ENCODE data around the gene PAX5.

The PAX5 gene

DNA sequence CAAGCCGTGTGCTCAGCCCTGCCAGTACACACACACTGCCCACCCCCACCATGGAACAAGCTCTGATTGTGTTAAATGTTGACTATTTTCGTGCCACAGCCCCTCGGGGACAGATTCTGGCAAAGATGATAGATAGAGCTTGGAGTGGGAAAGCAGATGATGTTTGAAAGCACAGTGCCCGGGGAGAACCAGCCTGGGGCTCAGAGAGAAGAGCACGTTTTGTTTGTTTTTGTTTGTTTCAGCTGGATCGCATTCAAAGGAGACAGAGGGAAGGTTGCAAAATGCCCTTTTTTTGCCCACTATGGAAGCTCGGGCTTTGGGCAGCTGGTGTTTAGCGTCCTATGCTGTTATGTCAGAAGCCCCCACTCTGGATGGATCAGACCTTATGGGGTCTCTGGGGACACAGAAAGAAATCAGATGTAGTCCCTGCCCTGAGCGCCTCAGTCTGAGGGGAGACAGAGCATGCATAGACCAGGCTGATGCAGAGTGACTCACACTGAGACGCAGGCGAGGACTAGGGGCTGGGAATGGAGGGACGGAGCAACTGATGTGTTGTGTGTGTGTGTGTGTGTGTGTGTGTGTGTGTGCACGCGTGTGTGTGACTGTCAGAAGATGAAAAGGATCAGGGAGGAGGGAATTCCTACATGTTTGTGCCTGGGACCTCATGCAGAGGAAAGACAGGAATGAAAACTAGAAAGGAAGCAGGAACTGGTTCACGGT is 231.7 kb downstream of the PAX5 start:
- no peak overlapping the region for H3K9ac ChIP-seq (ENCODE audit: low read depth, low read length)
- H3K4me3 ChIP-seq (ENCODE audit: low read depth, low read length), result no peak overlapping the region
- H3K9me3 ChIP-seq (ENCODE audit: control insufficient read depth, insufficient read depth, low read length), result no peaks in the 10 kb centered on the region
- H3K36me3 ChIP-seq (ENCODE audit: control insufficient read depth, insufficient read depth, low read length), result no peaks in the 10 kb centered on the region
- H3K27me3 ChIP-seq (ENCODE audit: control insufficient read depth, insufficient read depth, low read length), result no peaks in the 10 kb centered on the region
- H3K4me1 ChIP-seq (ENCODE audit: control insufficient read depth, insufficient read depth, low read length), result no peaks in the 10 kb centered on the region

DNA sequence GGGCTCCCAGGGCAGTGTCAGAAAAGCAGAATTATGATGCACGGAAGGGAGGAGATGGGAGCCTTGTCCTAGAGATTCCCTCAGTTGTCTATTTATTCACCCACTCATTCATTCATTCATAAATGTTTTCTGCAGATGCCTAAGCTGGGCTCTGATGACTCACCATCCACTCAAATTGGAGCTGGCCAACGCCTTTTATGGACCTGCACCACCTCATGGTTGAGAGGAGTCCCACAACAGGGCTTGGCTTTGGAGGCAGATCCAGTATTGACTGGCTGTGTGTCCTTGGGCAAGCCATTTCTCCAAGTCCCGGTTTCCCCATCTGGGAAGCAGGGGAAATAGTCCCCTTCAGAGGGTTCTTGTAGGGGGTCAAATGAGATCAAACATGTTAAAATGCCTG is 233.6 kb downstream of the PAX5 start:
- Histone ChIP-seq H3K27me3 (ENCODE audit: control insufficient read depth, insufficient read depth, low read length) (no peaks in the 10 kb centered on the region), H3K36me3 (ENCODE audit: control insufficient read depth, insufficient read depth, low read length) (no peaks in the 10 kb centered on the region), H3K4me1 (ENCODE audit: control insufficient read depth, insufficient read depth, low read length) (no peaks in the 10 kb centered on the region), H3K4me3 (ENCODE audit: low read depth, low read length) (no peak overlapping the region), H3K9ac (ENCODE audit: low read depth, low read length) (no peak overlapping the region), H3K9me3 (ENCODE audit: control insufficient read depth, insufficient read depth, low read length) (no peaks in the 10 kb centered on the region)

DNA sequence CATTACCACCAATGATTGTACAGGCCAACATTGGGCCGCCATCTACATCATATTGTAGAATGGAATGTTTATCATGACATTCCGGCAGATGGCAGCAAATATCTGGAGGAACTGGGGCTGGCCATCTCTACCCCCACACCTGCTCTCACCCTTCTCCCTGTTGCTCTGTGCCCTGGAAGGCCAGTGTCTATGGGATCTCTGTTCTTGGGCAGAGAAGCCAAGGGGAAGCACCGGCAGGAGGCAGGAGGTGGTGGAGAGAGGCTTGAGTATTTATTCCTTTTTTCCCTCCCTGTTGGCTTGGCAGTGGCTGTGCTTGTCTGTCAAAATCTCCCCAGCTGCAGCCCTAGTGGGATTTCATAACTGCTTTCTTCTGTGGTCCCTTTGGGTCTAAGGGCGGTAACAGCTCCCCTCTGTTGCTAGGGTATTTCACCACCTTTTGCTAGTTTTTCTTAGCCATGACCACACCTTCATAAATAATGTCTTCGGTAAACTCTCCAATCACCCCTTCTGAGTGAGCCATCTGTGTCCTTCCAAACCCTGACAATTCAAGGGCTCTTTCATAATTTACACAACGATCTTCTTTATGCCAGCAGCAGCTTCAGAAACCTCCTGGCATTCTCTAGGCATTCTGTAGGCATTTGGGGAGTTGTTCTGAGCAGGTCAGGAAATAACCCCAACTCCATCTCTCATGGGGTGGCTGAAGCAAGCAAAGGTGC is 235.6 kb downstream of the PAX5 start:
- Histone ChIP-seq H3K4me3 (ENCODE audit: low read depth, low read length) (no peak overlapping the region), H3K9me3 (ENCODE audit: control insufficient read depth, insufficient read depth, low read length) (no peaks in the 10 kb centered on the region), H3K9ac (ENCODE audit: low read depth, low read length) (no peak overlapping the region), H3K4me1 (ENCODE audit: control insufficient read depth, insufficient read depth, low read length) (no peaks in the 10 kb centered on the region), H3K27me3 (ENCODE audit: control insufficient read depth, insufficient read depth, low read length) (no peaks in the 10 kb centered on the region), H3K36me3 (ENCODE audit: control insufficient read depth, insufficient read depth, low read length) (no peaks in the 10 kb centered on the region)

DNA sequence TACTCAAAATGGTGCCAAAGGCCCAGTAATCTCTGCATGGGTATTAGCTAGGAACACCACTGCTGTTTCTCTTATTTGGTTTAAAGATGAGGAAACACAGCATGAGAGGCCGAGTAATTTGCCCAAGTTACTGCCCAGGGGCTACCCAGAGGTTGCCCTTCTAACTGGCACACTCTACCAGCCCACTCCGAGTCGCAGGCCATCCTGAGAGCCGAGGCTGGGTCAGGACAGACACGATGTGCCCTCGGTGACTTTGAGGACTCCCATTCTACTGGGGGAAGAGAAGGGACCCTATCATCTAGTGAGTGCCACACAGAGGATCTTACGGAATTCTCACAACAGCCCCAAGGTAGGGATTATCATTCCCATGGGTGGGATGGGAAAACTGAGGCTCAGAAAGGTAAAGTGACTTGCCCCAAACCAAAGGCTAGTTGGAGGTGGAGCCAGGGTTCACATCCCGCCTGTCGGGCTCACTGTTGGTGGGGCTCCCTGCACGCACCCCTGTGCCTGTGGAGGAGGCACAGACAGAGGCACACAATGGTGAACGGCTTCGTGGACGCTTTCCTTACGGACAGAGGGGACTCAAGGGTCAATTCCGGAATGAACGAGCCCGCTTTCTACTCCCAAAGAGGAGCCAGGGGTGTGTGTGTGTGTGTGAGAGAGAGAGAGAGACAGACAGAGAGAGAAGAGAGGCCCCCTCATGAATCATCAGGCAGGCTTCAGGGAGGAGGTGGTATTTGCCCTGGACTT is 236.4 kb downstream of the PAX5 start:
- Histone ChIP-seq H3K27me3 (ENCODE audit: control insufficient read depth, insufficient read depth, low read length) (no peaks in the 10 kb centered on the region), H3K4me1 (ENCODE audit: control insufficient read depth, insufficient read depth, low read length) (no peaks in the 10 kb centered on the region), H3K9me3 (ENCODE audit: control insufficient read depth, insufficient read depth, low read length) (no peaks in the 10 kb centered on the region), H3K4me3 (ENCODE audit: low read depth, low read length) (no peak overlapping the region), H3K9ac (ENCODE audit: low read depth, low read length) (no peak overlapping the region), H3K36me3 (ENCODE audit: control insufficient read depth, insufficient read depth, low read length) (no peaks in the 10 kb centered on the region)

DNA sequence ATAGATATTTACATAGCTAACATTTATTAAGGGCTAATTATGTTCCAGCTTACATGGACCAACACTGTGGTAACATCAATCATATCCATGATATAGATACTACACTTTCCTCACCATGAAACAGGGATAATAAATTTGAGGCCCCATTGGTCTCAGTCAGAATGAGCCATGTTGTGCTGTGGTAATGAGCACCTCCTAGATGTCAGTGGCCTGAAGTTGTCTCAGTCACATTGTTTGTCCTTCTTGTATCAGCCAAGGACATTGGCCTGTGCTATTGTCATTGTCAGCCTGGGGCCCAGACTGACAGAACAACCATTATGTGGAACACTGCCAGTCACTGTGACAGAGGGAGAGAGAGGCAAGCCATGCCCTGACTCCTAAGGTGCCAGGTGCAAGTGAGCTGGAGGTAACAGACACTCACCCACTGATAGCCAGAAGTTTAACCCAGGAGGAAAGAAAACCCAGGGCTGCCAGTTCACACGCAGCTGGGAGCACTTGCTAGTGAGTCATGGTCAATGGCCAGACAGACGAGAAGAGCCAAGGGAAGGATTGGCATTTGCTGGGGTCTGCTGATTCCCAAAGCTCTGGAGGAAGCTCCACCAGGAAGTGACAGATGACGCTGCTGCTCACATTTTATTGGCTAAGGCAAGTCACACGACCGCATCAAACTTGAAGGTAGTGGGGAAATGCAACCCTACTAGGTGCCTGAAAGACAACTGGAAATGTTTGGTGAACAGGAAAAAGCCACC is 237.2 kb downstream of the PAX5 start:
- Histone ChIP-seq H3K9me3 (ENCODE audit: control insufficient read depth, insufficient read depth, low read length) (no peaks in the 10 kb centered on the region), H3K9ac (ENCODE audit: low read depth, low read length) (no peak overlapping the region), H3K27me3 (ENCODE audit: control insufficient read depth, insufficient read depth, low read length) (no peaks in the 10 kb centered on the region), H3K4me3 (ENCODE audit: low read depth, low read length) (no peak overlapping the region), H3K4me1 (ENCODE audit: control insufficient read depth, insufficient read depth, low read length) (no peaks in the 10 kb centered on the region), H3K36me3 (ENCODE audit: control insufficient read depth, insufficient read depth, low read length) (no peaks in the 10 kb centered on the region)

DNA sequence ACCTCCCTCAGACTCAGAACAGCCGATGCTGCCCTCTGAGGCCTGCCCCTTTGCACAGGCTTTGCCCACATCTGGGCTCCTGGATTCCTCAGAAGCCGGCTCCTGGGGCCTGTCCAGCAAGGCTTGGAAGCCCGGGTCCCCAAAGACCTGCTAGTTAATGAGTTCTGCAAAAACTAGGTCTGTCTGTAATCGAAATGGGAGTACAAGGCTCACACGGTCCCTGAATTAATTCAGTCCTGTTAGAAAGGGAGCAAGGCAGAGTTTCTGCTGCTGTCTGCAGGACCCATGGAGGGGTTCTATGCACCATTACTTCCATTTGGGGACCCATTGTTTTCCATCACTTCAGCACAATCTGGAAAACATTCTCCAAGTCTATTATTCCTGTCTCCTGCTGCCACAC is 239.6 kb downstream of the PAX5 start:
- Histone ChIP-seq H3K36me3 (ENCODE audit: control insufficient read depth, insufficient read depth, low read length) (no peaks in the 10 kb centered on the region), H3K4me3 (ENCODE audit: low read depth, low read length) (no peak overlapping the region), H3K27me3 (ENCODE audit: control insufficient read depth, insufficient read depth, low read length) (no peaks in the 10 kb centered on the region), H3K4me1 (ENCODE audit: control insufficient read depth, insufficient read depth, low read length) (no peaks in the 10 kb centered on the region), H3K9me3 (ENCODE audit: control insufficient read depth, insufficient read depth, low read length) (no peaks in the 10 kb centered on the region), H3K9ac (ENCODE audit: low read depth, low read length) (no peak overlapping the region)

DNA sequence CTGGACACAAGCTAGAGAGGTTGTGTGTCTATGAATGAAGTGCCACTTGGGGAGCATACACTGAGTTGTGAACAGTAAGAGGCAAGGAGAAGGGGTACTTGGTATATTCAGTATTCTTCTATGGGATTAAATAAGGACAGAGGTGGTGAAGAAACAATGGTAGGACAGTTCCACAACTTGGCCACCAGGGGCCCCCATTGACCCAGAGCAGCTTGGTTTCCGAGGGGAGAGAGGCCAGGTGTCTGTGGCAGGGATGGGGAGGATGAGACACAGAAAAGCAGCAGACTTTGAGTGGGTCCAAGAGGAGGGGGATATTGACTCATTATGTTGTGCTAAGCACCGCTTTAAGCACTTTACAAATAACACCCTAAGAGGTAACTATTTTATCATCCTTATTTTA is 240.8 kb downstream of the PAX5 start:
- Histone ChIP-seq H3K9me3 (ENCODE audit: control insufficient read depth, insufficient read depth, low read length) (no peaks in the 10 kb centered on the region), H3K9ac (ENCODE audit: low read depth, low read length) (no peak overlapping the region), H3K27me3 (ENCODE audit: control insufficient read depth, insufficient read depth, low read length) (no peaks in the 10 kb centered on the region), H3K4me3 (ENCODE audit: low read depth, low read length) (no peak overlapping the region), H3K36me3 (ENCODE audit: control insufficient read depth, insufficient read depth, low read length) (no peaks in the 10 kb centered on the region), H3K4me1 (ENCODE audit: control insufficient read depth, insufficient read depth, low read length) (no peaks in the 10 kb centered on the region)

DNA sequence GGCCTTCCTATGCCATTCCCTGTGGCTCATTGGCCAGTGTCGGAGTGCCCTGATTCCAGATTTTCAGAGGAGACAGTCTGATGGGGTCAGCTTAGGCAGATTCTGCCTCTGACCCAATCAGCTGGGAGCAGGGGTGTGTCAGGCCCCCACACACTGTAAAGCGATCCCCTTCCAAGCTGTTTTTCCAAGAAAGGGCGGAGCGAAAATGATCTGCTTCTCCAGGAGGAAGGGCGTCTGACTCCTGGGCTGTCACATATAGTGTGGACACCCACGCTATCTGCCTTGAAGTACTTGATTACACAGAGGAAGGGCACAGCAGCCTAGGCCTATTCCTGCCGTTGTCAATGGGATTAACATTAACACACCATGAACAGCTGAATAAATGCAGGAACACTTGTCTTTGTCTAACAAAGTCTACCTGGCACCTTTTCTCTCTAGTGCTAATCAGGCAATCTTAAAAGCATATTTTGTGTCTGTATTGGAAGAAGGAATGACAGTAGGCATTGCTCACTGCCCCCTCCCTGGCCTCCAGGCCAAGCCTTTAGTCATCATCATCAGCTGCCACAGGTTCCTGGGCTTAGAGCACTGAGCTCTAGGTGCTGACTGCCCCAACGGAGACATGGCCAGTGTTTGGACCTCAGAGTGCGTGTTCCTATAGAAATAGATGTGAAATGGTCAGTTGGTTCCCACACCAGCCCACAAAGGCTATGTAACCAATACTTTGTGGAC is 242.7 kb downstream of the PAX5 start:
- no peaks in the 10 kb centered on the region for H3K27me3 ChIP-seq (ENCODE audit: control insufficient read depth, insufficient read depth, low read length)

DNA sequence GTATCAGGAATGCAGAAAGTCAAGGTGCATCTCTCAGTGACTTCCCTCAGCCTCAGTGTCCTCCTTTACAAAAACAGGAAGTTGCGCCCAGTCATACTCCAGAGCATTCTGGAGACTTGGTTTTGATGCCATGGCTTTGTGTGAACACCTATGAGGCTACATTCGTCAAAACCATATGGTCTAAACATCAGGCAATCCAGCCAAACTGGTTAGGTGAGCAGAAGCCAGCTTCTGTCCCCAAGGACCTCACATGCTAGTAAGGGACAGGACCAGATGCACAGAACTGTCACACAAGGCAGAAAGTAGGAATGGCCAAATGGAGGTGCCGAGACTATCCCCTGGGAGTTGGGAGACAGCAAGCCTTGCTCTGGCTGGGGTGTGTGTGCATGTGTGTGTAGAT is 244.2 kb downstream of the PAX5 start:
- Histone ChIP-seq H3K27me3 (ENCODE audit: control insufficient read depth, insufficient read depth, low read length) (peaks cover 1% of the 10 kb centered on the region), H3K9me3 (ENCODE audit: control insufficient read depth, insufficient read depth, low read length) (no peaks in the 10 kb centered on the region), H3K36me3 (ENCODE audit: control insufficient read depth, insufficient read depth, low read length) (no peaks in the 10 kb centered on the region), H3K4me1 (ENCODE audit: control insufficient read depth, insufficient read depth, low read length) (no peaks in the 10 kb centered on the region), H3K9ac (ENCODE audit: low read depth, low read length) (no peak overlapping the region), H3K4me3 (ENCODE audit: low read depth, low read length) (no peak overlapping the region)

More for the DNA sequence above, 242.7 kb downstream of the PAX5 start:
- H3K36me3 ChIP-seq (ENCODE audit: control insufficient read depth, insufficient read depth, low read length), result no peaks in the 10 kb centered on the region
- H3K4me1 ChIP-seq (ENCODE audit: control insufficient read depth, insufficient read depth, low read length), result no peaks in the 10 kb centered on the region
- H3K4me3 ChIP-seq (ENCODE audit: low read depth, low read length), result no peak overlapping the region
- no peaks in the 10 kb centered on the region for H3K9me3 ChIP-seq (ENCODE audit: control insufficient read depth, insufficient read depth, low read length)
- no peak overlapping the region for H3K9ac ChIP-seq (ENCODE audit: low read depth, low read length)

DNA sequence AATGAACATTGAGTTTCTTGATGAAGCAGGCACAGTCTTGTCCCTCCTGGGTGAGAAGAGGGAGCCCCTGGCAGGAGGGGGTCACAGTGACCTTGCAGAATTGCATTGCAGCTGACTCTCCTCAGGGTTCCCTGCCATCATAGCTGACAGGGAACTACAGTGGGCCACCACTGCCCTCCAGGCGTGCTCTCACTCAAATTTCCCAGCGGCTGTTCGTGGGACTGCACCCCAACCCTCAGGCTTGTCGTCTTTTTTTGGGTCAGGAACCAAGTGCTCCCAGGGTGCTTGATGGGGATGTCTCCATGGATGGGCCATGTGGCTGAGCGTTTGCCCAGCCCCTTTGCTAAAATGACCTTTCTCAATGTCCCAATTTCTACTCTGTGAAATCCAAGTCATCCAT is 245.5 kb downstream of the PAX5 start:
- H3K9ac ChIP-seq (ENCODE audit: low read depth, low read length), result no peak overlapping the region

DNA sequence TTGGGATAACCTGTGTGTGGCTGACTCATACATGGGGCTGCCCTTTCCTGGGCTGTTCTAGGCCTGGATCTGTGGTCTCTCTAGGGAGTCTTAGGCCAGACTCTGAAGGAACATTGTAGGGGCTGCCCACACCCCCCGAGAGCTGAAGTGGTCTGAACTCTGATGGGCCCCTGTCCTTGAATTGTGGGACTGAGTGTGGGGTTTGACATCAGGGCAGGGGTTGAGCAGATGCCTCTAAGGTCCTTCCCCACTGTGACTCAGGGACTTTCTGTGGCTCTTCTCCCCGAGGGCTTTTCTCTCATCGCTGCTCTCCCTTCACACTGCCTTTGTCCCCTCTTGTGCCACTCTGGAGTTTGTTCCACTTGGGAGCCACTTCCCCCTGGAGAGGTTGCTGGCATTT is 246.4 kb downstream of the PAX5 start:
- Histone ChIP-seq H3K4me3 (ENCODE audit: low read depth, low read length) (no peak overlapping the region), H3K9ac (ENCODE audit: low read depth, low read length) (no peak overlapping the region), H3K9me3 (ENCODE audit: control insufficient read depth, insufficient read depth, low read length) (no peaks in the 10 kb centered on the region), H3K27me3 (ENCODE audit: control insufficient read depth, insufficient read depth, low read length) (peaks cover 3% of the 10 kb centered on the region), H3K36me3 (ENCODE audit: control insufficient read depth, insufficient read depth, low read length) (no peaks in the 10 kb centered on the region), H3K4me1 (ENCODE audit: control insufficient read depth, insufficient read depth, low read length) (no peaks in the 10 kb centered on the region)

More for the DNA sequence above, 245.5 kb downstream of the PAX5 start:
- no peaks in the 10 kb centered on the region for H3K4me1 ChIP-seq (ENCODE audit: control insufficient read depth, insufficient read depth, low read length)
- H3K36me3 ChIP-seq (ENCODE audit: control insufficient read depth, insufficient read depth, low read length), result no peaks in the 10 kb centered on the region
- no peak overlapping the region for H3K4me3 ChIP-seq (ENCODE audit: low read depth, low read length)
- H3K27me3 ChIP-seq (ENCODE audit: control insufficient read depth, insufficient read depth, low read length), result peaks cover 3% of the 10 kb centered on the region
- H3K9me3 ChIP-seq (ENCODE audit: control insufficient read depth, insufficient read depth, low read length), result no peaks in the 10 kb centered on the region
